Left lung (tissue), 10 donors: ENCODE data around the gene POC1A. TPM values are rescaled to one million over a fixed set of nuclear protein-coding genes. Genes with fewer than 3 reads are reported as not detected.

Source experiments
- ATAC-seq: fragments of 200-7000 bp; cut with Tn5 transposase; one replicate; pipeline ENCODE4 v1.9.1; 2020; ENCODE audit warnings: moderate library complexity
- DNase-seq, 4 donors: peaks; one replicate each; pipeline ENCODE4 v3.0.0-alpha.2; 2013 to 2020
- H3K27ac ChIP-seq, 2 donors: fragments of 200-600 bp; sonication (generic) in 1 of 2; one replicate each; pipeline versions ENCODE4 v1.5.0 to v1.8.0; 2020 to 2021
- H3K27me3 ChIP-seq, 2 donors: fragments of 200-600 bp; sonication (generic) in 1 of 2; one replicate each; pipeline versions ENCODE4 v1.5.0 to v1.8.0; 2020 to 2021
- H3K36me3 ChIP-seq, 2 donors: fragments of 200-600 bp; sonication (generic) in 1 of 2; one replicate each; pipeline versions ENCODE4 v1.5.0 to v1.8.0; 2020 to 2021
- H3K4me1 ChIP-seq, 2 donors: fragments of 200-600 bp; one replicate each; pipeline ENCODE4 v1.8.0; 2021
- H3K4me3 ChIP-seq, 2 donors: fragments of 200-600 bp; sonication (generic) in 1 of 2; one replicate each; pipeline versions ENCODE4 v1.5.0 to v1.8.0; 2020 to 2021; ENCODE audit warnings: mild to moderate bottlenecking in 1 of 2
- H3K9me3 ChIP-seq, 2 donors: fragments of 200-600 bp; sonication (generic) in 1 of 2; one replicate each; pipeline versions ENCODE4 v1.5.0 to v1.8.0; 2020 to 2021
- intact Hi-C, 2 donors: fragments of 100-400 bp; cut with DNase I; formaldehyde crosslinking; loops; one replicate each; pipeline versions ENCODE4 v1.11.2 to v1.14.2; 2022
- polyA plus RNA-seq, 6 donors: library from polyadenylated mRNA; unstranded; fragments of 120-200 nt; gene quantifications; one replicate each; pipeline ENCODE4 v1.2.1, GENCODE V29; 2013; ENCODE audit not compliant: insufficient read length in 6 of 6
- total RNA-seq, 2 donors: library from RNA; stranded (reverse); fragmentation: NEBNext Ultra II Directional; extraction: Animal tissue kit (Norgen Biotek cat#: 25700); gene quantifications; one replicate each; pipeline ENCODE4 v1.2.1, GENCODE V29; 2021
- TF ChIP-seq, protein P1 (sequence below), 2 donors: fragments of 200-600 bp; sonication (generic) in 1 of 2; IDR thresholded peaks; one replicate each; pipeline versions ENCODE4 v1.5.0 to v1.8.0; 2021; ENCODE audit warnings: antibody characterized with exemption in 2 of 2
- donor health status: DM: no; HTN: yes; CAD: no.
- donor health status: DM: no; HTN: no; CAD: no.

The POC1A gene
- total and polyA plus RNA-seq, 8 donors: 5.3 to 16.5 (median 8.3) TPM

GRCh38 chr3:52150860-52151259 is 3.4 kb downstream of the POC1A start:
- no peaks in the 10 kb centered on the region for H3K9me3 ChIP-seq
- intact Hi-C loops: no loop called here
- peaks cover 0 to 21% of the 10 kb centered on the region in 2 donors for H3K36me3 ChIP-seq
- H3K27me3 ChIP-seq: no peaks in the 10 kb centered on the region
- ATAC-seq: no peak
- H3K4me3 ChIP-seq: no peak overlapping the region
- TF ChIP-seq, protein P1, sequence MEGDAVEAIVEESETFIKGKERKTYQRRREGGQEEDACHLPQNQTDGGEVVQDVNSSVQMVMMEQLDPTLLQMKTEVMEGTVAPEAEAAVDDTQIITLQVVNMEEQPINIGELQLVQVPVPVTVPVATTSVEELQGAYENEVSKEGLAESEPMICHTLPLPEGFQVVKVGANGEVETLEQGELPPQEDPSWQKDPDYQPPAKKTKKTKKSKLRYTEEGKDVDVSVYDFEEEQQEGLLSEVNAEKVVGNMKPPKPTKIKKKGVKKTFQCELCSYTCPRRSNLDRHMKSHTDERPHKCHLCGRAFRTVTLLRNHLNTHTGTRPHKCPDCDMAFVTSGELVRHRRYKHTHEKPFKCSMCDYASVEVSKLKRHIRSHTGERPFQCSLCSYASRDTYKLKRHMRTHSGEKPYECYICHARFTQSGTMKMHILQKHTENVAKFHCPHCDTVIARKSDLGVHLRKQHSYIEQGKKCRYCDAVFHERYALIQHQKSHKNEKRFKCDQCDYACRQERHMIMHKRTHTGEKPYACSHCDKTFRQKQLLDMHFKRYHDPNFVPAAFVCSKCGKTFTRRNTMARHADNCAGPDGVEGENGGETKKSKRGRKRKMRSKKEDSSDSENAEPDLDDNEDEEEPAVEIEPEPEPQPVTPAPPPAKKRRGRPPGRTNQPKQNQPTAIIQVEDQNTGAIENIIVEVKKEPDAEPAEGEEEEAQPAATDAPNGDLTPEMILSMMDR (IDR thresholded peaks at IDR 0.05): no peak
- H3K27ac ChIP-seq: no peak overlapping the region
- peaks cover 6 to 16% of the 10 kb centered on the region in 2 donors for H3K4me1 ChIP-seq
- DNase-seq: no peak

DNA sequence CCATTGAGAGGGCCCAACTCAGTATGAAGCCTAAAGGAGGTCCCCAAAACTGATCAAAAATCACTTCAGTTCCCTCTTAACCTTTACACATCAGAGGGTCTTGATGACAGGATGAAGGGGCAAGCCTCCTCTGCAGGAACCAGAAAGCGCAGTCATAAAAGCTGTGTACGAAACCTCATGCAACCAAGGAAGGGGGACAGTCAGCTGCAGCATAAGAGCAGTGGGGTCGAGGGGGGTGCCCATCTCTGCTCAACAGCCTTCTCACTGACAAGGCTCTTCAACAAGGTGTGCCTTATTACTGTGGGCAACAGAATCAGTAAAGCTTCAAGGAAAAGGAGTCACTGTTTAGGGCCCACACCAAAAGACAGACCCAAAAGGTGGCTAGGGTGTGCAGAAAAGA is 3.9 kb downstream of the POC1A start:
- TF ChIP-seq, protein P1 (IDR thresholded peaks at IDR 0.05): no peak
- Histone ChIP-seq H3K36me3 (peaks cover 0 to 26% of the 10 kb centered on the region in 2 donors), H3K27me3 (no peaks in the 10 kb centered on the region), H3K4me3 (no peak overlapping the region), H3K27ac (no peak overlapping the region), H3K4me1 (peaks cover 6 to 15% of the 10 kb centered on the region in 2 donors), H3K9me3 (no peaks in the 10 kb centered on the region)
- ATAC-seq: no peak
- intact Hi-C loops: no loop called here
- no peak for DNase-seq

DNA sequence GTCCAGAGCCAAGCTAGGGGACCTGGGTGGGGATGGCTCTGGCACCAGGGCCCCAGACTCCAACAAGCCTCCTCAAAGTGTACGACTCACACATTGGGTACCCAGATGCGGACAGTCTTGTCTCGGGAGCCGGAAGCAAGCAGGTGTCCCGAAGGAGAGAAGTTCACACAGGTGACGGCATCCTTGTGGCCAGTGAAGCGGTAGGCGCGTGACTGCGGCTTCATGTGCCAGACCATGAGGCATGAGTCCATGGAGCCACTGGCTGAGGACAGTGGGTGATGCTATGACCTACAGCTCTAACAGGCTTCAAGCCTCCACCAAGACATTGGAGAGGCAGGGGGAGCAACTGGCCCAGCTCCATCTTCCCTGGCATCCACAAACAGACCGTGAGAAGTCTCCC is 4.5 kb downstream of the POC1A start:
- H3K27me3 ChIP-seq: no peaks in the 10 kb centered on the region
- H3K9me3 ChIP-seq: no peaks in the 10 kb centered on the region
- ATAC-seq (no peak), DNase-seq (no peak)
- H3K4me1 ChIP-seq: peaks cover 6 to 9% of the 10 kb centered on the region in 2 donors
- no peak overlapping the region for H3K4me3 ChIP-seq
- no peak overlapping the region for H3K27ac ChIP-seq
- H3K36me3 ChIP-seq: peaks cover 0 to 31% of the 10 kb centered on the region in 2 donors
- TF ChIP-seq, protein P1 (IDR thresholded peaks at IDR 0.05): no peak
- intact Hi-C loops: loop anchor here in 1 of 2 donors (10.0 kb wide), 1 partner anchor 145 kb away; no protein-coding TSS in a partner anchor

DNA sequence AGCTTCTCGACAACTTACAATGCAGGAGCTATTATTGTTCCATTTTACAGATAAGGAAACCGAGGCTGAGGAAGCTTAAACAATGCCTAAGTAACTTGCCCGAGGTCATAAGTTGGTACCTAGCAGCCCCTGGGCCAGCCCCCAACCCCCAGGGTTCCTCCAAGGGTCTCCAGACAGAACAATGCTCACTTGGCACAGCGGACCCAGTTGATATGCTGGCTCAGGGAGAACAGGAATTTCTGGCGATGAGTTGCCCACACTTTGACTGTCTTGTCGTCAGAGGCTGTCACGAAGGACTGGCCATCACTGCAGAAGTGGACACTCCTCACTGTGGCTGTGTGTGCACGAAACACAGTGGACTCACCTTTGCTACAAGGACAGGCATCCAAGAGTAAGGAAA is 5.2 kb downstream of the POC1A start:
- H3K27ac ChIP-seq: no peak overlapping the region
- DNase-seq (no peak), ATAC-seq (no peak)
- intact Hi-C loops: loop anchor here in 1 of 2 donors (10.0 kb wide), 1 partner anchor 144 kb away; no protein-coding TSS in a partner anchor
- no peaks in the 10 kb centered on the region for H3K9me3 ChIP-seq
- TF ChIP-seq, protein P1 (IDR thresholded peaks at IDR 0.05): no peak
- peaks cover 0 to 31% of the 10 kb centered on the region in 2 donors for H3K36me3 ChIP-seq
- H3K4me1 ChIP-seq: peaks cover 5 to 10% of the 10 kb centered on the region in 2 donors
- H3K27me3 ChIP-seq: no peaks in the 10 kb centered on the region
- no peak overlapping the region for H3K4me3 ChIP-seq

GRCh38 chr3:52147804-52148203 is 6.4 kb downstream of the POC1A start:
- H3K27me3 ChIP-seq: no peaks in the 10 kb centered on the region
- H3K4me3 ChIP-seq: no peak overlapping the region
- no peak overlapping the region for H3K27ac ChIP-seq
- intact Hi-C loops: loop anchor here in 1 of 2 donors (10.0 kb wide), 1 partner anchor 143 kb away; no protein-coding TSS in a partner anchor
- ATAC-seq (no peak), DNase-seq (no peak)
- peaks cover 0 to 6% of the 10 kb centered on the region in 2 donors for H3K4me1 ChIP-seq
- TF ChIP-seq, protein P1 (IDR thresholded peaks at IDR 0.05): no peak
- H3K9me3 ChIP-seq: no peaks in the 10 kb centered on the region
- peaks cover 0 to 31% of the 10 kb centered on the region in 2 donors for H3K36me3 ChIP-seq
